Type B pancreatic cell (in vitro differentiated cells): Measurements from ENCODE around the gene KPNA3. TPM values are rescaled to one million over a fixed set of nuclear protein-coding genes. Genes with fewer than 3 reads are reported as not detected.

ENCODE experiments used
- DNase-seq: peaks from one replicate; pipeline ENCODE4 v3.0.0; 2021; ENCODE audit warnings: mixed read lengths; ENCODE audit not compliant: unreplicated experiment; ENCODE audit errors: extremely low spot score
- H3K27ac Mint-ChIP-seq: 2 replicates; pipeline ENCODE4 v1.8.0; 2021; ENCODE audit warnings: mild to moderate bottlenecking, mixed read lengths
- H3K27me3 Mint-ChIP-seq: 2 replicates; pipeline ENCODE4 v1.8.0; 2021; ENCODE audit warnings: mixed read lengths
- H3K36me3 Mint-ChIP-seq: 2 replicates; pipeline ENCODE4 v1.8.0; 2021; ENCODE audit warnings: mixed read lengths
- H3K4me1 Mint-ChIP-seq: one replicate; pipeline ENCODE4 v1.8.0; 2021; ENCODE audit warnings: mixed read lengths; ENCODE audit not compliant: unreplicated experiment
- H3K4me3 Mint-ChIP-seq: 2 replicates; pipeline ENCODE4 v1.8.0; 2021; ENCODE audit warnings: mild to moderate bottlenecking, mixed read lengths
- H3K9me3 Mint-ChIP-seq: 2 replicates; pipeline ENCODE4 v1.8.0; 2021; ENCODE audit warnings: mixed read lengths
- CTCF ChIP-seq: fragments of 200-600 bp; sonication (generic); conservative IDR thresholded peaks from 2 replicates; pipeline ENCODE4 v1.5.0; 2021; ENCODE audit warnings: antibody characterized with exemption, mild to moderate bottlenecking
- total RNA-seq: library from RNA; stranded (reverse); gene quantifications from 2 replicates; pipeline ENCODE4 v1.2.1, GENCODE V29; 2021; ENCODE audit warnings: low replicate concordance

Gene KPNA3
- total RNA-seq, 1 donor from 2014 or later = 40.1 TPM

- Mint-ChIP-seq H3K4me3 (peak overlapping the region; percentile 42), H3K36me3 (peaks cover 14% of the 10 kb centered on the region), H3K27ac (peak overlapping the region; percentile 15), H3K27me3 (no peaks in the 10 kb centered on the region), H3K4me1 (peaks cover 12% of the 10 kb centered on the region), H3K9me3 (no peaks in the 10 kb centered on the region)
- TF ChIP-seq CTCF = no peak
- DNase-seq = no peak
Measured at GRCh38 chr13:49693191-49693733, 99.2 kb downstream of the KPNA3 start.

- peaks cover 21% of the 10 kb centered on the region for H3K36me3 Mint-ChIP-seq
- no peaks in the 10 kb centered on the region for H3K9me3 Mint-ChIP-seq
- peak; percentile 91 for DNase-seq
- peaks cover 17% of the 10 kb centered on the region for H3K4me1 Mint-ChIP-seq
- TF ChIP-seq CTCF = peak; percentile 16
- H3K27me3 Mint-ChIP-seq = no peaks in the 10 kb centered on the region
- peak within 1 kb of the TSS; percentile 97 for H3K4me3 Mint-ChIP-seq
- H3K27ac Mint-ChIP-seq = peak within 1 kb of the TSS; percentile 82
Measured at GRCh38 chr13:49690995-49691784, 101.3 kb downstream of the KPNA3 start, which contains the start of gene EBPL. Gene EBPL (minus strand): TSS chr13:49691486. CDS start chr13:49691424, 62 bp downstream.

GRCh38 chr13:49690133-49690994, 102.1 kb downstream of the KPNA3 start:
- Mint-ChIP-seq H3K4me1 (peaks cover 17% of the 10 kb centered on the region), H3K4me3 (peak overlapping the region; percentile 97), H3K36me3 (peaks cover 23% of the 10 kb centered on the region), H3K27ac (peak overlapping the region; percentile 82), H3K9me3 (no peaks in the 10 kb centered on the region), H3K27me3 (no peaks in the 10 kb centered on the region)
- no peak for DNase-seq
- TF ChIP-seq CTCF = no peak

GRCh38 chr13:49683489-49683888, 109.0 kb downstream of the KPNA3 start:
- Mint-ChIP-seq H3K27ac (no peak overlapping the region), H3K36me3 (peaks cover 32% of the 10 kb centered on the region), H3K9me3 (no peaks in the 10 kb centered on the region), H3K27me3 (no peaks in the 10 kb centered on the region), H3K4me1 (peaks cover 21% of the 10 kb centered on the region), H3K4me3 (no peak overlapping the region)
- no peak for DNase-seq
- TF ChIP-seq CTCF = no peak

- no peaks in the 10 kb centered on the region for H3K27me3 Mint-ChIP-seq
- DNase-seq = no peak
- peaks cover 30% of the 10 kb centered on the region for H3K36me3 Mint-ChIP-seq
Measured at GRCh38 chr13:49681842-49682435, 110.5 kb downstream of the KPNA3 start.

More at GRCh38 chr13:49681842-49682435, 110.5 kb downstream of the KPNA3 start:
- Mint-ChIP-seq H3K4me1 (peaks cover 17% of the 10 kb centered on the region), H3K9me3 (peaks cover 3% of the 10 kb centered on the region), H3K4me3 (no peak overlapping the region), H3K27ac (no peak overlapping the region)
- TF ChIP-seq CTCF = no peak
